Heart right ventricle (tissue), 16 donors: ENCODE results near the gene SUPT20H. TPM values are rescaled to one million over a fixed set of nuclear protein-coding genes. Genes with fewer than 3 reads are reported as not detected.
"Not testable (repeated sequence)": the region's sequence is repeated elsewhere in the genome, so short reads cannot be mapped to it uniquely, and the experiment has no call there.

Source experiments
- ATAC-seq, 8 donors: fragments of 200-7000 bp; cut with Tn5 transposase; one replicate each; pipeline ENCODE4 v1.9.1; 2020; ENCODE audit warnings: mild to moderate bottlenecking in 8 of 8, moderate library complexity in 8 of 8, moderate number of reproducible peaks in 1 of 8
- DNase-seq, 2 donors: peaks; one replicate each; pipeline ENCODE4 v3.0.0-alpha.2; 2020
- H3K27ac ChIP-seq, 10 donors: fragments of 200-600 bp; sonication (generic) in 2 of 10; one replicate each; pipeline versions ENCODE4 v1.5.0 to v1.8.0; 2020 to 2022; ENCODE audit warnings: mild to moderate bottlenecking in 3 of 10
- H3K27me3 ChIP-seq, 7 donors: fragments of 200-600 bp; one replicate each; pipeline ENCODE4 v1.8.0; 2021 to 2022; ENCODE audit warnings: mild to moderate bottlenecking in 2 of 7
- H3K36me3 ChIP-seq, 9 donors: fragments of 200-600 bp; sonication (generic) in 1 of 9; one replicate each; pipeline versions ENCODE4 v1.5.0 to v1.8.0; 2020 to 2022; ENCODE audit warnings: mild to moderate bottlenecking in 2 of 9
- H3K4me1 ChIP-seq, 9 donors: fragments of 200-600 bp; sonication (generic) in 1 of 9; one replicate each; pipeline versions ENCODE4 v1.5.0 to v1.8.0; 2020 to 2022; ENCODE audit warnings: mild to moderate bottlenecking in 4 of 9
- H3K4me3 ChIP-seq, 10 donors: fragments of 200-600 bp; sonication (generic) in 2 of 10; one replicate each; pipeline versions ENCODE4 v1.5.0 to v1.8.0; 2020 to 2022; ENCODE audit warnings: mild to moderate bottlenecking in 7 of 10, moderate library complexity in 2 of 10
- H3K9me3 ChIP-seq, 11 donors: fragments of 200-600 bp in 10 of 11; sonication (generic) in 2 of 11; one replicate each; pipeline versions ENCODE4 v1.5.0 to v1.8.0; 2013 to 2022; ENCODE audit warnings: mild to moderate bottlenecking in 2 of 11, control low read depth in 1 of 11, moderate library complexity in 1 of 11
- whole genome bisulfite sequencing, 2 donors: extraction: QIAGEN DNeasy Blood & Tissue Kit; methylation state at CpG; one replicate each; pipeline ENCODE4 v1.1.7; 2013; ENCODE audit warnings: inconsistent platforms in 1 of 2; 5-methylcytosine and 5-hydroxymethylcytosine counted together
- intact Hi-C, 10 donors: fragments of 100-400 bp; cut with DNase I; formaldehyde crosslinking; loops; one replicate each; pipeline versions ENCODE4 v1.11.1 to v1.14.2; 2022
- polyA plus RNA-seq, 2 donors: library from polyadenylated mRNA; stranded (reverse); fragments of 200-250 nt; gene quantifications; one replicate each; pipeline ENCODE4 v1.2.3, GENCODE V29; 2013
- total RNA-seq, 10 donors: library from RNA; stranded (reverse); fragmentation: NEBNext Ultra II Directional in 3 of 10; extraction: Animal tissue kit (Norgen Biotek cat#: 25700) in 3 of 10; gene quantifications; one replicate each; pipeline versions ENCODE4 v1.2.1 to v1.2.4, GENCODE V29; 2021 to 2023
- TF ChIP-seq, protein P1 (sequence below), 9 donors: fragments of 200-600 bp; sonication (generic) in 2 of 9; IDR thresholded peaks; one replicate each; pipeline versions ENCODE4 v1.5.0 to v1.8.0; 2021 to 2022; ENCODE audit warnings: antibody characterized with exemption in 9 of 9, mild to moderate bottlenecking in 5 of 9, moderate library complexity in 1 of 9
- donor health status: Arrhythmogenic right ventricular cardiomyopathy.
- donor health status: ischemic (EF 13 %, LVEDD 7.1; RV severe dilation, severe dysfunction).
- donor health status: healthy with polysubstance abuse.
- donor health status: DM: no; HTN: yes; CAD: no.
- donor health status: DM: no; HTN: no; CAD: no.
- donor health status: ischemic (EF 25% LVEDD 6.9; RV normal size, moderate dysfunction).
- donor health status: ischemic (EF 25% LVEDD 5.7; RV mildly dilated, moderate dysfunction).
- donor health status: healthy.
- donor health status: DM: yes; HTN: yes; CAD: no.
- donor health status: Ischemic cardiomyopathy.
- donor health status: ischemic (EF 35%, LVEDD 5.7; RV mildly dilated, moderate dysfunction).
- donor health status: nonischemic (EF 11% LVEDD 7.7; RV severe dilation, severe dysfunction).
- donor health status: DM: yes; HTN: yes; CAD: no.
- donor health status: PGD.
- donor health status: ischemic (EF 29% LVEDD 5.4; RV normal size, mild dysfunction).
- donor health status: nonischemic (EF 23%, LVEDD 6.1; RV moderate dilation, normal function).

Gene SUPT20H
- total and polyA plus RNA-seq, 12 donors = 17.7 to 31.9 (median 27.0) TPM

DNA sequence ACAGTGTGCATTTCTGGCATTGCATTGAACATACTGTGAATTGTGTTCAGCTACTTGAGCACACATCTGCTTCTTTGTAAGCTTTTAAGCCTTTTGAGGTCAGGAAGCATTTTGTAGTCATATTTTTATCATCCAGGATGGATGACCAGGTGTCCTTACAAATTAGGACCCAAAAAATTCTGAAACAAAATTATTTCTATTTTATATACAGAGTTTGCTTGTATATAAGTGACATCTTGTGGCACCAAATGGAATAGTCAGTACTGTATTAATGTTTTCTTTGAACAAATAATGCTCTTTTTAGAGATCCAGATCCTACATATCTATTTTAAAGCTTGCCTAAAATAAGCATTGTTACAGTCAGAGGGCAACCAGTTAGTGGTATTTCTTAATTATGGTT, 9.5 kb upstream of the SUPT20H start:
- Histone ChIP-seq H3K27me3 (no peaks in the 10 kb centered on the region), H3K27ac (no peak overlapping the region), H3K9me3 (no peaks in the 10 kb centered on the region), H3K4me3 (no peak overlapping the region), H3K36me3 (no peaks in the 10 kb centered on the region), H3K4me1 (no peaks in the 10 kb centered on the region)
- TF ChIP-seq, protein P1, sequence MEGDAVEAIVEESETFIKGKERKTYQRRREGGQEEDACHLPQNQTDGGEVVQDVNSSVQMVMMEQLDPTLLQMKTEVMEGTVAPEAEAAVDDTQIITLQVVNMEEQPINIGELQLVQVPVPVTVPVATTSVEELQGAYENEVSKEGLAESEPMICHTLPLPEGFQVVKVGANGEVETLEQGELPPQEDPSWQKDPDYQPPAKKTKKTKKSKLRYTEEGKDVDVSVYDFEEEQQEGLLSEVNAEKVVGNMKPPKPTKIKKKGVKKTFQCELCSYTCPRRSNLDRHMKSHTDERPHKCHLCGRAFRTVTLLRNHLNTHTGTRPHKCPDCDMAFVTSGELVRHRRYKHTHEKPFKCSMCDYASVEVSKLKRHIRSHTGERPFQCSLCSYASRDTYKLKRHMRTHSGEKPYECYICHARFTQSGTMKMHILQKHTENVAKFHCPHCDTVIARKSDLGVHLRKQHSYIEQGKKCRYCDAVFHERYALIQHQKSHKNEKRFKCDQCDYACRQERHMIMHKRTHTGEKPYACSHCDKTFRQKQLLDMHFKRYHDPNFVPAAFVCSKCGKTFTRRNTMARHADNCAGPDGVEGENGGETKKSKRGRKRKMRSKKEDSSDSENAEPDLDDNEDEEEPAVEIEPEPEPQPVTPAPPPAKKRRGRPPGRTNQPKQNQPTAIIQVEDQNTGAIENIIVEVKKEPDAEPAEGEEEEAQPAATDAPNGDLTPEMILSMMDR (IDR thresholded peaks at IDR 0.05) = peak in 2 of 9 donors; percentile 18 to 26
- DNase-seq = no peak
- intact Hi-C loops = no loop called here
- ATAC-seq = no peak

DNA sequence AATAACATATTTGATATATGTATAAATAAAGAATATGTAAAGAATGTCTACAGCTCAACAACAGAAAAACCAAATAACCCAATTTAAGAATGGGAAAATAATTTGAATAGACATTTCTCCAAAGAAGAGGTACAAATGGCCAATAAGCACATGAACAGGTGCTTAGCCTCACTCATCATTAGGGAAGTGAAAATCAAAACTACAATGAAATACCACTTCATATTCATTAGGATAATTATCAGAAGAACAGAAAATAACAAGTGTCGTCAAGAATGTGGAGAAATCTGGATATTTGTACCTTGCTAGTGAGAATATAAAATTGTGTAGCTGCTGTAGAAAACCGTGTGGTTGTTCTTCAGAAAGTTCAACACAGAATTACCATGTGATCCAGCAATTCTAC, 8.4 kb upstream of the SUPT20H start:
- no peak for ATAC-seq
- WGBS, 2 donors = 85% methylated on average over 2 of the region's 2 CpGs
- no peak for DNase-seq
- Histone ChIP-seq H3K9me3 (no peaks in the 10 kb centered on the region), H3K27me3 (no peaks in the 10 kb centered on the region), H3K27ac (no peak overlapping the region), H3K36me3 (no peaks in the 10 kb centered on the region), H3K4me1 (no peaks in the 10 kb centered on the region), H3K4me3 (no peak overlapping the region)
- TF ChIP-seq, protein P1 (IDR thresholded peaks at IDR 0.05) = no peak
- intact Hi-C loops = no loop called here

DNA sequence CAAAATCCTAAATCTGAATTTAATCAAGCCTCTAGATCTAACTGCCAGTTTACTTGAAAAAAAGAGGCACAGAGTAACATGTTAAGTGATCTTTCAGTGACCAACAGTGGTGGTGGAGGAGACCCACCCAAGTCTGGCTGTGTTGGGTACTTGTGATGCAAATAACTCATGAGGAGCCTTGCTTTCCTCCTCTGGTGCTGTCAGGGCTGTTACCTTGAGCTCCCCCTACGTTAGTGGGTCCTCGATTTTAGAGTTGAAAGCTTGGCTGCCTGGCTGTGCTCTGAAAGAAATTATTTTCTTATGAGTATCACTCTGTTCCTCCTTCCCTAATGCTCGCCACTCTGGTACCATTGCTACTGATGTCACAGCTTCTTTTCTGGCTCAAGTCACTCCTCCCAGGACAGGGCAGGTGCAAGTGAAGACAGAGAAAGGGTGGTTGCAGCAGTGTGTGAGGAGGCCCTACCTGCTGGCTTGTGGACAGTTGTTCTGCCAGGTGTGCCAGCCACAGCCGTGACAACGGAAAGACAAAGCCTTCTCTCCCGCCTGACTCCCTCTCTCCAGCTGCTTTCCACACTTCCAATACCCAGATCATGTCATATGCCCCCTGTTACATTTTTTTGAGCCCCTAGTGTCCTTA, 6.5 kb upstream of the SUPT20H start:
- TF ChIP-seq, protein P1 (IDR thresholded peaks at IDR 0.05) = no peak
- Histone ChIP-seq H3K4me1 (no peaks in the 10 kb centered on the region), H3K4me3 (no peak overlapping the region), H3K9me3 (no peaks in the 10 kb centered on the region), H3K36me3 (no peaks in the 10 kb centered on the region), H3K27ac (no peak overlapping the region), H3K27me3 (no peaks in the 10 kb centered on the region)
- ATAC-seq = no peak
- intact Hi-C loops = no loop called here
- 78 to 84% methylated on average over 6 of the region's 6 CpGs for WGBS, 2 donors
- DNase-seq = no peak

DNA sequence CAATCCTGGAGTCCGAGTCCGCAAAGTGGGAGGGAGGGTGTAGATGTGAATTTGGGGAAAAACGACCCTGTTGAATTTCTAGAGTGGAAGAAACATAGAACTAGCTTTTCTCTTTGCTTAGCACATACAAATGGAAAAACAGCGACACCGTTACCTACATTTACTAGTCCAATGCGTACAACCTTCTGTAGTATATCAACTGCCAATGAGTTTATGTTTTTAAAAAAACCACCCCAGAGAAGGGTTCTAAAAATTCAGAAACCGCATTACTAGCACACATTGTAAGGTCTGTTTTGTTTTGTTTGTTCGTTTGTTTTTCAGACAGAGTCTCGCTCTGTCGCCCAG, 332 bp upstream of the SUPT20H start:
- WGBS, 2 donors = 18% methylated on average over 10 of the region's 10 CpGs
- DNase-seq (no peak), ATAC-seq (peak in 4 of 8 donors; percentile 2 to 35 (median 4))
- Histone ChIP-seq H3K4me3 (peak overlapping the region; percentile 54 to 96 (median 74)), H3K36me3 (peaks cover 0 to 4% (median 0%) of the 10 kb centered on the region in 9 donors), H3K9me3 (peaks cover 0 to 8% (median 0%) of the 10 kb centered on the region in 11 donors), H3K27me3 (no peaks in the 10 kb centered on the region), H3K4me1 (peaks cover 2 to 30% (median 17%) of the 10 kb centered on the region in 9 donors), H3K27ac (peak overlapping the region in 9 of 10 donors; percentile 83 to 99 (median 90))
- TF ChIP-seq, protein P1 (IDR thresholded peaks at IDR 0.05) = no peak
- intact Hi-C loops = loop anchor here in 1 of 10 donors (5.0 kb wide), 1 partner anchor 1588 kb away; no protein-coding TSS in a partner anchor

DNA sequence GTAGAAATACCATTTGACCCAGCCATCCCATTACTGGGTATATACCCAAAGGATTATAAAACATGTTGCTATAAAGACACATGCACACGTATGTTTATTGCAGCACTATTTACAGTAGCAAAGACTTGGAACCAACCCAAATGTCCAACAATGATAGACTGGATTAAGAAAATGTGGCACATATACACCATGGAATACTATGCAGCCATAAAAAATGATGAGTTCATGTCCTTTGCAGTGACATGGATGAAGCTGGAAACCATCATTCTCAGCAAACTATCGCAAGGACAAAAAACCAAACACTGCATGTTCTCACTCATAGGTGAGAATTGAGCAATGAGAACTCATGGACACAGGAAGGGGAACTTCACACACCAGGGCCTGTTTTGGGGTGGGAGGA, 3.3 kb downstream of the SUPT20H start:
- H3K9me3 ChIP-seq, ATAC-seq, H3K27me3 ChIP-seq, H3K4me3 ChIP-seq, H3K36me3 ChIP-seq, DNase-seq, H3K27ac ChIP-seq, intact Hi-C loops: not testable (repeated sequence)
- WGBS, 2 donors = 78 to 92% methylated on average over 2 of the region's 2 CpGs
- H3K4me1 ChIP-seq = peaks cover 2 to 38% (median 17%) of the 10 kb centered on the region in 9 donors

DNA sequence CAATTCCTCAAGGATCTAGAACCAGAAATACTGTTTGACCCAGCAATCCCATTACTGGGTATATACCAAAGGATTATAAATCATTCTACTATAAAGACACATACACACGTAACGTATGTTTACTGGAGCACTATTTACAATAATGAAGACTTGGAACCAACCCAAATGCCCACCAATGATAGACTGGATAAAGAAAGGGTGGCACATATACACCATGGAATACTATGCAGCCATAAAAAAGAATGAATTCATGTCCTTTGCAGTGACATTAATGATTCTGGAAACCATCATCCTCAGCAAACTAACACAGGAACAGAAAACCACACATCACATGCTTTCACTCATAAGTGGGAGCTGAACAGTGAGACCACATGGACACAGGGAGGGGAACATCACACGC, 6.4 kb downstream of the SUPT20H start:
- H3K27me3 ChIP-seq, intact Hi-C loops, H3K9me3 ChIP-seq, H3K4me3 ChIP-seq, ATAC-seq, H3K27ac ChIP-seq, DNase-seq: not testable (repeated sequence)
- Histone ChIP-seq H3K4me1 (peaks cover 1 to 23% (median 11%) of the 10 kb centered on the region in 9 donors), H3K36me3 (peaks cover 0 to 37% (median 3%) of the 10 kb centered on the region in 9 donors)
- WGBS, 2 donors = 97 to 98% methylated on average over 3 of the region's 3 CpGs
